Panc1 (cell line): ENCODE measurements around the gene RASGEF1C. TPM values are rescaled to one million over a fixed set of nuclear protein-coding genes. Genes with fewer than 3 reads are reported as not detected.

ENCODE experiments used
- ATAC-seq: fragments of 200-7000 bp; cut with Tn5 transposase; 2 replicates; pipeline ENCODE4 v1.9.1; 2020; ENCODE audit warnings: mild to moderate bottlenecking, moderate library complexity
- BruUV-seq: library from RNA; stranded (reverse); fragments of 400-500 nt; replicated peaks from 2 replicates; lab custom pipeline; 2021; lab: Mats Ljungman, UMichigan
- CTCF ChIA-PET: fragments of 300-600 bp; sonication (Branson Sonifier 250); formaldehyde crosslinking; loops from one replicate; lab custom pipeline; 2022; ENCODE audit warnings: antibody characterized with exemption; lab: Charles Lee
- POLR2A ChIA-PET: fragments of 300-600 bp; sonication (Branson Sonifier 250); formaldehyde crosslinking; loops from one replicate; lab custom pipeline; 2022; ENCODE audit warnings: antibody characterized with exemption; lab: Charles Lee
- DNase-seq: peaks from one replicate; pipeline ENCODE4 v3.0.0-alpha.2; 2010; ENCODE audit warnings: low read depth, low spot score
- H3K27ac ChIP-seq: 2 replicates; pipeline ENCODE4 v1.5.1; 2011; ENCODE audit warnings: mild to moderate bottlenecking, low read length, inconsistent platforms
- H3K27me3 ChIP-seq: fragments of 200-500 bp; sonication (Bioruptor generic); 2 replicates; pipeline ENCODE4 v1.6.0; 2014; ENCODE audit warnings: low read length, inconsistent platforms; ENCODE audit not compliant: control insufficient read depth, insufficient read depth
- H3K36me3 ChIP-seq: fragments of 200-500 bp; sonication (Bioruptor generic); 2 replicates; pipeline ENCODE4 v1.5.1; 2014; ENCODE audit warnings: inconsistent platforms, mild to moderate bottlenecking, low read length, moderate library complexity; ENCODE audit not compliant: control insufficient read depth, insufficient read depth
- H3K4me1 ChIP-seq: 2 replicates; pipeline ENCODE4 v1.5.1; 2011; ENCODE audit warnings: inconsistent platforms, mild to moderate bottlenecking, low read length, moderate library complexity; ENCODE audit not compliant: control insufficient read depth, insufficient read depth
- H3K4me3 ChIP-seq, 2 experiments: 2 replicates each; pipeline ENCODE4 v1.5.1; 2011 to 2012; ENCODE audit warnings: low read depth in 2 of 2, low read length in 2 of 2, mild to moderate bottlenecking in 2 of 2, inconsistent platforms in 1 of 2, moderate library complexity in 1 of 2
- H3K9me3 ChIP-seq: fragments of 200-500 bp; sonication (Bioruptor generic); 2 replicates; pipeline ENCODE4 v1.5.1; 2014; ENCODE audit warnings: low read depth, mild to moderate bottlenecking, inconsistent platforms, low read length, moderate library complexity; ENCODE audit not compliant: control insufficient read depth, insufficient read depth
- POLR2AphosphoS5 ChIP-seq: IDR thresholded peaks from 2 replicates; pipeline ENCODE4 v1.6.1; 2012; ENCODE audit warnings: mild to moderate bottlenecking, low read depth, low read length, moderate library complexity
- SIN3A ChIP-seq: IDR thresholded peaks from 2 replicates; pipeline ENCODE4 v1.6.1; 2012; ENCODE audit warnings: low read depth, mild to moderate bottlenecking, low read length, moderate library complexity, borderline replicate concordance; ENCODE audit not compliant: insufficient read depth
- TCF7L2 ChIP-seq: IDR thresholded peaks from 2 replicates; pipeline ENCODE4 v1.6.1; 2011; ENCODE audit warnings: mild to moderate bottlenecking, low read depth, low read length, inconsistent platforms
- in situ Hi-C: cut with HindIII; loops from 2 replicates; pipeline ENCODE4 v1.10.0; 2016; ENCODE audit warnings: low sequenced_read_pairs, low pct_unique_long_range_greater_than_20kb
- intact Hi-C: fragments of 100-400 bp; cut with micrococcal nuclease; formaldehyde crosslinking; loops from one replicate; pipeline ENCODE4 v1.10.0; 2022; ENCODE audit not compliant: unreplicated experiment
- total RNA-seq: library from RNA; stranded (reverse); gene quantifications from one replicate; pipeline ENCODE4 v1.2.1, GENCODE V29; 2021; ENCODE audit not compliant: unreplicated experiment
- TF ChIP-seq, protein P1 (sequence below), 2 experiments: IDR thresholded peaks; 2 replicates each; pipeline ENCODE4 v1.6.1; 2011 to 2012; ENCODE audit warnings: low read depth in 2 of 2, control low read depth in 1 of 2, low read length in 1 of 2, mild to moderate bottlenecking in 1 of 2, moderate library complexity in 1 of 2; ENCODE audit not compliant: insufficient read depth in 1 of 2
- TF ChIP-seq, protein P2 (sequence below): fragments of 450-650 bp; IDR thresholded peaks from 2 replicates; pipeline ENCODE4 v1.5.1; 2017; ENCODE audit warnings: mild to moderate bottlenecking

RASGEF1C gene
- total RNA-seq, 1 experiment from 2014 or later, result 0.49 TPM

DNA sequence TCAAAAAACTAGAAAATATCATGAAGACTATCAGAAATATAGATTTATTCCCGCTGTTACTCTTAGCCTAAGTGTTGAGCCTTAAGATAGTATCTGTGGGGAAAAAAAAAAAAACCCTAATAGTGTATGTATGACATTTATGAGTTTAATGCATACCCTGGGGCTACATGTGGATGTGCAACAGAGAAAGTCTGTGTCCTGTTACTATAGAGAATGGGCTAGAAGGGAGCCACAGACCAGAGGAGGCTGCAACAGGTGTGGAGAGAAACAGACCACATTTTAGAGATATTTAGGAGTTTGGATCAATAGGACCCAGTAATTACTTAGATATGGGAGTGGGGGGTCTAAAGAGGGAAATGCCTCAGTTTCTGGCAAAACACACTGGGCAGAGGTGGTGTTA is 152.9 kb downstream of the RASGEF1C start:
- TF ChIP-seq TCF7L2 (no peak), POLR2AphosphoS5 (no peak), SIN3A (no peak)
- TF ChIP-seq, protein P1, sequence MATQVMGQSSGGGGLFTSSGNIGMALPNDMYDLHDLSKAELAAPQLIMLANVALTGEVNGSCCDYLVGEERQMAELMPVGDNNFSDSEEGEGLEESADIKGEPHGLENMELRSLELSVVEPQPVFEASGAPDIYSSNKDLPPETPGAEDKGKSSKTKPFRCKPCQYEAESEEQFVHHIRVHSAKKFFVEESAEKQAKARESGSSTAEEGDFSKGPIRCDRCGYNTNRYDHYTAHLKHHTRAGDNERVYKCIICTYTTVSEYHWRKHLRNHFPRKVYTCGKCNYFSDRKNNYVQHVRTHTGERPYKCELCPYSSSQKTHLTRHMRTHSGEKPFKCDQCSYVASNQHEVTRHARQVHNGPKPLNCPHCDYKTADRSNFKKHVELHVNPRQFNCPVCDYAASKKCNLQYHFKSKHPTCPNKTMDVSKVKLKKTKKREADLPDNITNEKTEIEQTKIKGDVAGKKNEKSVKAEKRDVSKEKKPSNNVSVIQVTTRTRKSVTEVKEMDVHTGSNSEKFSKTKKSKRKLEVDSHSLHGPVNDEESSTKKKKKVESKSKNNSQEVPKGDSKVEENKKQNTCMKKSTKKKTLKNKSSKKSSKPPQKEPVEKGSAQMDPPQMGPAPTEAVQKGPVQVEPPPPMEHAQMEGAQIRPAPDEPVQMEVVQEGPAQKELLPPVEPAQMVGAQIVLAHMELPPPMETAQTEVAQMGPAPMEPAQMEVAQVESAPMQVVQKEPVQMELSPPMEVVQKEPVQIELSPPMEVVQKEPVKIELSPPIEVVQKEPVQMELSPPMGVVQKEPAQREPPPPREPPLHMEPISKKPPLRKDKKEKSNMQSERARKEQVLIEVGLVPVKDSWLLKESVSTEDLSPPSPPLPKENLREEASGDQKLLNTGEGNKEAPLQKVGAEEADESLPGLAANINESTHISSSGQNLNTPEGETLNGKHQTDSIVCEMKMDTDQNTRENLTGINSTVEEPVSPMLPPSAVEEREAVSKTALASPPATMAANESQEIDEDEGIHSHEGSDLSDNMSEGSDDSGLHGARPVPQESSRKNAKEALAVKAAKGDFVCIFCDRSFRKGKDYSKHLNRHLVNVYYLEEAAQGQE (IDR thresholded peaks at IDR 0.05; ENCODE audit: insufficient read depth in 1 of 2, low read depth in 2 of 2, low read length in 1 of 2), result no peak
- TF ChIP-seq, protein P2, sequence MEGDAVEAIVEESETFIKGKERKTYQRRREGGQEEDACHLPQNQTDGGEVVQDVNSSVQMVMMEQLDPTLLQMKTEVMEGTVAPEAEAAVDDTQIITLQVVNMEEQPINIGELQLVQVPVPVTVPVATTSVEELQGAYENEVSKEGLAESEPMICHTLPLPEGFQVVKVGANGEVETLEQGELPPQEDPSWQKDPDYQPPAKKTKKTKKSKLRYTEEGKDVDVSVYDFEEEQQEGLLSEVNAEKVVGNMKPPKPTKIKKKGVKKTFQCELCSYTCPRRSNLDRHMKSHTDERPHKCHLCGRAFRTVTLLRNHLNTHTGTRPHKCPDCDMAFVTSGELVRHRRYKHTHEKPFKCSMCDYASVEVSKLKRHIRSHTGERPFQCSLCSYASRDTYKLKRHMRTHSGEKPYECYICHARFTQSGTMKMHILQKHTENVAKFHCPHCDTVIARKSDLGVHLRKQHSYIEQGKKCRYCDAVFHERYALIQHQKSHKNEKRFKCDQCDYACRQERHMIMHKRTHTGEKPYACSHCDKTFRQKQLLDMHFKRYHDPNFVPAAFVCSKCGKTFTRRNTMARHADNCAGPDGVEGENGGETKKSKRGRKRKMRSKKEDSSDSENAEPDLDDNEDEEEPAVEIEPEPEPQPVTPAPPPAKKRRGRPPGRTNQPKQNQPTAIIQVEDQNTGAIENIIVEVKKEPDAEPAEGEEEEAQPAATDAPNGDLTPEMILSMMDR, result no peak
- Histone ChIP-seq H3K4me3 (no peak overlapping the region), H3K27me3 (no peaks in the 10 kb centered on the region), H3K9me3 (no peaks in the 10 kb centered on the region), H3K4me1 (peaks cover 7% of the 10 kb centered on the region; the same call in 1 of the 2 replicates), H3K27ac (no peak overlapping the region), H3K36me3 (no peaks in the 10 kb centered on the region)
- in situ Hi-C loops (no loop called here), intact Hi-C loops (no loop called here)
- CTCF ChIA-PET, result no interaction called here
- POLR2A ChIA-PET, result no interaction called here
- ATAC-seq (no peak), DNase-seq (no peak)
- no TSS peak for BruUV-seq

- Histone ChIP-seq H3K27me3 (no peaks in the 10 kb centered on the region), H3K36me3 (no peaks in the 10 kb centered on the region), H3K27ac (no peak overlapping the region), H3K9me3 (no peaks in the 10 kb centered on the region), H3K4me1 (peaks cover 7% of the 10 kb centered on the region; the same call in 1 of the 2 replicates), H3K4me3 (no peak overlapping the region)
- TF ChIP-seq, protein P2, result no peak
- TF ChIP-seq TCF7L2 (no peak), SIN3A (no peak), POLR2AphosphoS5 (no peak)
- TF ChIP-seq, protein P1 (IDR thresholded peaks at IDR 0.05; ENCODE audit: insufficient read depth in 1 of 2, low read depth in 2 of 2, low read length in 1 of 2), result no peak
- no peak for ATAC-seq
- POLR2A ChIA-PET, result no interaction called here
- in situ Hi-C loops (no loop called here), intact Hi-C loops (no loop called here)
- BruUV-seq, result no TSS peak
- DNase-seq, result no peak
- CTCF ChIA-PET, result no interaction called here
Measured at GRCh38 chr5:180054226-180054625, 154.8 kb downstream of the RASGEF1C start.
